Measurements from ENCODE around the gene B9D2.
"Not testable (repeated sequence)": the region's sequence is repeated elsewhere in the genome, so short reads cannot be mapped to it uniquely, and the experiment has no call there.

The B9D2 gene

GRCh38 chr19:41355035-41355434 is 8.9 kb downstream of the B9D2 start:
- DNase-seq (ENCODE audit: low read depth, low spot score) = no peak

GRCh38 chr19:41354343-41354953 is 9.5 kb downstream of the B9D2 start:
- no peak for DNase-seq (ENCODE audit: low read depth, low spot score)

GRCh38 chr19:41353466-41354342 is 10.2 kb downstream of the B9D2 start, which contains the start of gene TGFB1:
TSS of gene TGFB1 (minus strand) at chr19:41353922. CDS start at chr19:41353044, 878 bp downstream.
- no peak for DNase-seq (ENCODE audit: low read depth, low spot score)

GRCh38 chr19:41352609-41353465 is 11.1 kb downstream of the B9D2 start:
- no peak for DNase-seq (ENCODE audit: low read depth, low spot score)

- no peak for DNase-seq (ENCODE audit: low read depth, low spot score)
These were observed 11.7 kb downstream of the B9D2 start for GRCh38 chr19:41352279-41352608.

- DNase-seq (ENCODE audit: low read depth, low spot score) = no peak
These were observed 12.4 kb downstream of the B9D2 start for GRCh38 chr19:41351339-41352245.

- no peak for DNase-seq (ENCODE audit: low read depth, low spot score)
These were observed 13.1 kb downstream of the B9D2 start for GRCh38 chr19:41350735-41351338.

GRCh38 chr19:41346916-41347315 is 17.0 kb downstream of the B9D2 start:
- DNase-seq (ENCODE audit: low read depth, low spot score) = not testable (repeated sequence)

- DNase-seq (ENCODE audit: low read depth, low spot score) = no peak
These were observed 19.8 kb downstream of the B9D2 start for GRCh38 chr19:41344162-41344561.

GRCh38 chr19:41341669-41342490 is 22.1 kb downstream of the B9D2 start:
- no peak for DNase-seq (ENCODE audit: low read depth, low spot score)

GRCh38 chr19:41339936-41340335 is 24.0 kb downstream of the B9D2 start:
- no peak for DNase-seq (ENCODE audit: low read depth, low spot score)

- no peak for DNase-seq (ENCODE audit: low read depth, low spot score)
These were observed 28.5 kb downstream of the B9D2 start for GRCh38 chr19:41335467-41335866.

- DNase-seq (ENCODE audit: low read depth, low spot score) = no peak
These were observed 29.2 kb downstream of the B9D2 start for GRCh38 chr19:41334793-41335192.

GRCh38 chr19:41332468-41332867 is 31.5 kb downstream of the B9D2 start:
- DNase-seq (ENCODE audit: low read depth, low spot score) = no peak

GRCh38 chr19:41332000-41332399 is 31.9 kb downstream of the B9D2 start:
- DNase-seq (ENCODE audit: low read depth, low spot score) = no peak

GRCh38 chr19:41330946-41331678 is 32.8 kb downstream of the B9D2 start:
- no peak for DNase-seq (ENCODE audit: low read depth, low spot score)

GRCh38 chr19:41330481-41330880 is 33.5 kb downstream of the B9D2 start:
- no peak for DNase-seq (ENCODE audit: low read depth, low spot score)

- DNase-seq (ENCODE audit: low read depth, low spot score) = no peak
These were observed 35.1 kb downstream of the B9D2 start for GRCh38 chr19:41328842-41329225.

GRCh38 chr19:41328157-41328841 is 35.6 kb downstream of the B9D2 start:
- DNase-seq (ENCODE audit: low read depth, low spot score) = no peak

Data from iPS DF 19.7 (cell line).